Activated T-helper 1 cell treated with anti-CD3 and anti-CD28 coated beads, Interleukin-2, amount 50 U/mL, for 16 hours (primary cell): Measurements from ENCODE around the gene MYL6.
"Not testable (repeated sequence)": the region's sequence is repeated elsewhere in the genome, so short reads cannot be mapped to it uniquely, and the experiment has no call there.

Experiments used
- DNase-seq, 2 donors: peaks; one replicate each; pipeline ENCODE4 v3.0.0-alpha.2; 2020; ENCODE audit warnings: low read depth in 1 of 2, low spot score in 1 of 2

The MYL6 gene

GRCh38 chr12:56189099-56189917, 31.1 kb downstream of the MYL6 start, which contains the start of gene SMARCC2:
SMARCC2 (minus strand) TSS chr12:56189483; CDS start chr12:56189461, 22 bp downstream.
- DNase-seq, result peak; percentile 55 to 78

DNA sequence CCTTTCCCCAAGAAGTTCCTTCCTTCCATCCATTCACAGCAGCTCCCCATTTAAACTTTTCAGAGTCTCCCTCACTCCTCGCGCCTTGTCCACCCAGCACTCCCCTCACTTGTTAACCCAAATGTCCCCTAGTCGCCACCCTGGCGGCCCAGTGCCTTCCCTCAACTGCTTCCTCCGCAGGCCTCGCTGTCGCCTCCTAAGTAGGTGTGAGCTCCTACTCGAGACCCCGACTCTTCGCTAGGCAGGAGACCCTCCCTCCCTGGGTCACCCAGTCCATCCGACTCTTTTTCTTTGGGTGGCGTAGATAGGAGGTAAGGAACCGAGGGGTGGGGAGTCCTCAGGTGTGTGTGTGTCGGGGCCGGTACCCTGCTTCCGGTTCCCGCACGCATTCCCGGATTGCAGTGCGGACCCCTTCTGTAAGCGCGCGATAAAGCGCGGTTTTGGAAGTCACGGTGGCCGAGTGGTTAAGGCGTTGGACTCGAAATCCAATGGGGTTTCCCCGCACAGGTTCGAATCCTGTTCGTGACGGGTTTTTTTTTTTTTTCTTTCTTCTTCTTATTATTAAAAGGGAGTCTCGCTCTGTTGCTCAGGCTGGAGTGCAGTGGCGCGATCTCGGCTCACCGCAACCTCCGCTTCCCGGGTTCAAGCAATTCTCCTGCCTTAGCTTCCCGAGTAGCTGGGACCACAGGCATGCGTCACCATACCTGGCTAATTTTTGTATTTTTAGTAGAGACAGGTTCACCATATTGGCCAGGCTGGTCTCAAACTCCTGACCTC, 31.9 kb downstream of the MYL6 start:
- peak; percentile 46 to 73 for DNase-seq

- DNase-seq, result no peak
Observed at GRCh38 chr12:56190695-56191155, 32.6 kb downstream of the MYL6 start.

GRCh38 chr12:56192582-56192981, 34.4 kb downstream of the MYL6 start:
- no peak for DNase-seq

- peak in 1 of 2 donors; percentile 44 for DNase-seq
Observed at GRCh38 chr12:56193025-56193578, 34.9 kb downstream of the MYL6 start.

- not testable (repeated sequence) for DNase-seq
Observed at GRCh38 chr12:56196818-56197550, 38.8 kb downstream of the MYL6 start.

- DNase-seq, result no peak
Observed at GRCh38 chr12:56197921-56198635, 39.9 kb downstream of the MYL6 start.

DNA sequence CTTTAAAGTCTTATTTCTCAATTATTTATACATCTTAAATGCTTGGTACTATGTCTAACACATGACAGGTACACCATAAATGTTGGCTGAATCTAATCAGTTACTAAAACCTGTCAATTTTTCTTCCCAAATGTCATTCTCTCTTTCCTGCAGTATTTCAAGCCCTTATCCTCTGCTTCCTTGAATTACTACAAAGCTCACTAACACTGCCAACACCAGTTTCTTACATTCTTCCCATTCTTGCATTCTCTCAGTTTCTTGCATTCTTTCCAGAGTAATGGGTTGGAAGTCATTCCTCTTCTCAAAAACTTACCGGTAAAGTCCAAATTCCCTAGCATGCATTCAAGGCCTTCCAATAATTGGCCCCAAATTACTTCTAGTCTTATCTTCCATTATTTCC, 40.7 kb downstream of the MYL6 start:
- no peak for DNase-seq

- no peak for DNase-seq
Observed at GRCh38 chr12:56202366-56202765, 44.2 kb downstream of the MYL6 start.

- no peak for DNase-seq
Observed at GRCh38 chr12:56202838-56203237, 44.7 kb downstream of the MYL6 start.

GRCh38 chr12:56204275-56204674, 46.1 kb downstream of the MYL6 start:
- DNase-seq, result no peak

DNA sequence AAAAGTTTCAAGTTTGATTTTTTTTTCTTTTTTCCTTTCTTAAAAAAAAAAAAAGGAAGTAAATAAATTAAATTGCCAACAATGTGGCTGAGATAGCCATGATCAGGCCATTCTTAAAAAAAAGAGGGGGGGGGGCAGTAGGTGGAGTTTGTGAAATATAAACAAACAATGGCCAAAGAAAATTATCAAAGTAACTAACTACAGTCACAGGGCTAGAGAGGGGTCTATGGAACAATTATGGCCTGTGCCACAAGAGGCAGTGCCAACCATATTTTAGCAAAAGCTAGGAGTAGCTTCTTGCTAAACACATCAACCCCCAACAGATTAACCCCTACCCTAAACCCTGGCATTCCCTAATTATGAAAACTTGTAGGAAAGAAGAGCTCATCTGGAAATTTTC, 47.3 kb downstream of the MYL6 start:
- no peak for DNase-seq

DNA sequence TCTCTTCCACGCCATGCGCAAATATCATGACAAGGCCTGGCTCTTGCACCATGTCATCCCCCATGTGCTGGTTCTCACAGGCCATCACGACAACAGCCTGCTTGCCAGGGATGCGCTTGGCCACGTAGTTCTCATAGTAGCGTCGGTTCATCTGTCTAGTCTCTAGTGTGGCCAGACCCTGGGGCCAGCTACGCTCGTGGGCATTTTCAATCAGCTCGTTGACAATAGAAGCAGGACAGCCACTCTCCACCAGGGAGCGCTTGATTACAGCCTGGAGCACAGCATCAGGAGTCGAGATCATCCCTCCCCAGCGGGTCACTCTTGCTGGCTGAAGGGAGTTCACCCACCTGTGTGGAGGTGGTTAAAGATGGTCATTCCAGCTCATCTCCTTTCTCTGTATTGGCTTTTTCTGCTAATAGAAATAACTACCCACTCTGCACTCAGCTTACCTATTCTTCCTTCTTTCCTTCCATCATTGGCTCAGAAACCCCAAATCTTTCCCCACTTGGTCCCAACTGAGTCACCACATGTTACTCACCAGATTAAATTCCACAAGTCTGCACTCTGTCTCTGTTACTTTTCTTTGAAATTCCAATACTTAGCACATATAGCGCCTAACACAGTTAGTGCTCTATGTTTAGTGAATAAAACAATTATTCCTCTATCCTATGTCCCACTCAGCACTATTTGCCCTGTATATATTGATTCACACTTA, 48.5 kb downstream of the MYL6 start:
- no peak for DNase-seq

GRCh38 chr12:56208006-56208405, 49.8 kb downstream of the MYL6 start:
- DNase-seq, result no peak
